Naive thymus-derived CD8-positive, alpha-beta T cell (primary cell): ENCODE measurements around the gene SEC31B. TPM values are rescaled to one million over a fixed set of nuclear protein-coding genes. Genes with fewer than 3 reads are reported as not detected.
A peak's percentile ranks its signal among the peaks of the same experiment; 100 is the strongest.

ENCODE experiments used
- ATAC-seq, 2 donors: fragments of 150-1000 bp; cut with Tn5 transposase in 1 of 2; sonication (Bioruptor Pico), chemical (Tn5 transposase) in 1 of 2; 1 replicate in 1 of 2; 2 replicates in 1 of 2; pipeline ENCODE4 v1.10.0; 2021; ENCODE audit warnings: mild to moderate bottlenecking in 2 of 2, moderate library complexity in 2 of 2
- POLR2A ChIA-PET: fragments of 350-600 bp; sonication (Branson Sonifier 250); formaldehyde crosslinking; loops from one replicate; lab custom pipeline; 2021; ENCODE audit warnings: antibody characterized with exemption; lab: Charles Lee
- DNase-seq, 10 donors: peaks; one replicate each; pipeline versions ENCODE4 v3.0.0 to v3.0.0-alpha.2; 2020 to 2022
- H3K27ac Mint-ChIP-seq, 10 donors: one replicate each; pipeline ENCODE4 v1.8.0; 2020 to 2022; ENCODE audit warnings: mild to moderate bottlenecking in 10 of 10, mixed read lengths in 10 of 10, moderate library complexity in 4 of 10, inconsistent platforms in 1 of 10
- H3K27me3 Mint-ChIP-seq, 5 donors: one replicate each; pipeline ENCODE4 v1.8.0; 2021 to 2022; ENCODE audit warnings: mixed read lengths in 5 of 5
- H3K36me3 Mint-ChIP-seq, 3 donors: one replicate each; pipeline ENCODE4 v1.8.0; 2020 to 2022; ENCODE audit warnings: mixed read lengths in 3 of 3, mild to moderate bottlenecking in 2 of 3, inconsistent platforms in 1 of 3
- H3K4me1 Mint-ChIP-seq, 4 donors: one replicate each; pipeline ENCODE4 v1.8.0; 2021 to 2022; ENCODE audit warnings: mixed read lengths in 4 of 4
- H3K4me3 Mint-ChIP-seq, 10 donors: one replicate each; pipeline ENCODE4 v1.8.0; 2020 to 2022; ENCODE audit warnings: mild to moderate bottlenecking in 10 of 10, mixed read lengths in 10 of 10, moderate library complexity in 6 of 10, inconsistent platforms in 1 of 10
- H3K9me3 Mint-ChIP-seq, 9 donors: one replicate each; pipeline ENCODE4 v1.8.0; 2020 to 2022; ENCODE audit warnings: mixed read lengths in 9 of 9, mild to moderate bottlenecking in 3 of 9, inconsistent platforms in 1 of 9, moderate library complexity in 1 of 9
- polyA plus RNA-seq, 3 donors: library from polyadenylated mRNA; unstranded; fragments of 300-500 nt; fragmentation: Illumina TruSeq; gene quantifications; one replicate each; pipeline ENCODE4 v1.2.3, GENCODE V29; 2021
- total RNA-seq, 8 experiments: library from RNA in 2 of 8; stranded (reverse) in 2 of 8; gene quantifications; one replicate each; pipeline ENCODE4 v1.2.3 and lab custom pipeline; 2021 to 2026

Gene SEC31B
- total and polyA plus RNA-seq, 5 experiments from 2014 or later, result 0.98 to 61.7 (median 2.3) TPM

- DNase-seq, result no peak
- H3K27ac Mint-ChIP-seq, result peak overlapping the region in 1 of 10 donors; percentile 56
- no peak overlapping the region for H3K4me3 Mint-ChIP-seq
- peaks cover 0 to 2% (median 0%) of the 10 kb centered on the region in 4 donors for H3K4me1 Mint-ChIP-seq
- H3K27me3 Mint-ChIP-seq, result no peaks in the 10 kb centered on the region
- peaks cover 0 to 45% (median 4%) of the 10 kb centered on the region in 3 donors for H3K36me3 Mint-ChIP-seq
- no peaks in the 10 kb centered on the region for H3K9me3 Mint-ChIP-seq
- no peak for ATAC-seq
- POLR2A ChIA-PET, result interaction anchor here (0.6 kb wide), 1 partner anchor 302 kb away, joined by 3 read pairs; no protein-coding TSS in a partner anchor
Observed at GRCh38 chr10:100553929-100554328, 34.3 kb upstream of the SEC31B start.

DNA sequence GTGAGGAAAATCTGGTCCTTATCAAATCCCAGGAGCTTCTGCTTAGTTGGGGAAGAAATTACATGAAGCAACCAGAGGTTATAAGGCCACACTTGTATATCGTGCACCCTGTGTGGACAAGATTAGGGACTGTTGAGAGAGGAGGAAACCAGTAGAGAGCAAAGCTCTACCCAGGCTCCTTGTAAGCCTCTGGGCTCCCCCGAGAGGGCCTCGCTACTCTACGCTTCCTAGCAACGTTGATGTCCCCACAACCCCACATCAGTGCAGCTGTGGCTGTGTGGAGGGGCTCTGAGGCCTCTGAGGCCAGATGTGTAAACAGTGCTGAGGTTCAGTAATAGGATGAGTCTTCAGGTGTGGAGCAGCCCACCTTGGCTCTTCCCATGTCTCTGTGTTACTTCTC is 32.1 kb upstream of the SEC31B start:
- Mint-ChIP-seq H3K4me3 (peak overlapping the region in 1 of 10 donors; percentile 62), H3K36me3 (peaks cover 0 to 58% (median 10%) of the 10 kb centered on the region in 3 donors), H3K4me1 (peaks cover 0 to 2% (median 0%) of the 10 kb centered on the region in 4 donors), H3K27me3 (no peaks in the 10 kb centered on the region), H3K9me3 (no peaks in the 10 kb centered on the region), H3K27ac (peak overlapping the region in 1 of 10 donors; percentile 45)
- no peak for ATAC-seq
- POLR2A ChIA-PET, result no interaction called here
- DNase-seq, result no peak

DNA sequence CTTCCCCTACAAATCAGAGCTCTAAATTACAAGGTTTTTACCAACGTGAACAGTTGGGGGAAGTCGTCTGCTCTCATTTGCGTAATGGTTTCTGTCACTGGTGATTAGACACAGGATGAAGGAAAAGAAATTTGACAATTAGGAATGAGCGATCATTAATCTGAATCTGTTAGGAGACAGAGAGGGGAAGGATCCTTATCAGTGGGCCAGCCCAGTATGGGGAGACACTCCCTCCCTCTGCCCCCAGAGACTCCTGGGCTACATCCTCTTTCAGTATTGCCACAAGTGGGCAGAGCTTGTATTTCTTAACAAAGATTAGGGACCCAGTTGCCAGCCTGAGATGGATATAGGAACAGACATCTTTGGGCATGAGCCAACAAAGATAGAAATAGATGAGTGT is 31.5 kb upstream of the SEC31B start:
- Mint-ChIP-seq H3K27me3 (no peaks in the 10 kb centered on the region), H3K4me1 (peaks cover 0 to 2% (median 0%) of the 10 kb centered on the region in 4 donors), H3K9me3 (no peaks in the 10 kb centered on the region), H3K36me3 (peaks cover 0 to 62% (median 10%) of the 10 kb centered on the region in 3 donors), H3K4me3 (no peak overlapping the region), H3K27ac (peak overlapping the region in 1 of 10 donors; percentile 24)
- DNase-seq (no peak), ATAC-seq (no peak)
- POLR2A ChIA-PET, result no interaction called here

DNA sequence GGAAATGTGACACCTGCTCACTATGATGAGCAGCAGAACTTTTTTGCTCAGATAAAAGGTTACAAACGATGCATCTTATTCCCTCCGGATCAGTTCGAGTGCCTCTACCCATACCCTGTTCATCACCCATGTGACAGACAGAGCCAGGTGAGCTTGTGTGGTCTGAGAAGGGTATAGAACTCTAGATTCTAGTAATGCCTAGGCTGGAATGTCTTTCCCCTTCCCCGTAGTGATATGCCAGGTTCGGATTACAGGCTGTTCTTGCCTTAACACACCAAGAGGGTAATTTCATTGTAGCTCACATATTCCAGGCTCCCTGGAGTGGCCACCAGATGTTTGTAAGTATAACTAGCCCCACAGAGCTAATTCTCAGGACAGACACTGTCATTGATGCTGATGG is 25.3 kb upstream of the SEC31B start:
- POLR2A ChIA-PET, result interaction anchor here (1.0 kb wide), 1 partner anchor 9 kb away, joined by 3 read pairs; no protein-coding TSS in a partner anchor
- no peaks in the 10 kb centered on the region for H3K9me3 Mint-ChIP-seq
- no peak overlapping the region for H3K4me3 Mint-ChIP-seq
- DNase-seq, result no peak
- H3K36me3 Mint-ChIP-seq, result peaks cover 0 to 96% (median 24%) of the 10 kb centered on the region in 3 donors
- no peak for ATAC-seq
- H3K27ac Mint-ChIP-seq, result no peak overlapping the region
- peaks cover 6 to 14% (median 7%) of the 10 kb centered on the region in 4 donors for H3K4me1 Mint-ChIP-seq
- no peaks in the 10 kb centered on the region for H3K27me3 Mint-ChIP-seq

DNA sequence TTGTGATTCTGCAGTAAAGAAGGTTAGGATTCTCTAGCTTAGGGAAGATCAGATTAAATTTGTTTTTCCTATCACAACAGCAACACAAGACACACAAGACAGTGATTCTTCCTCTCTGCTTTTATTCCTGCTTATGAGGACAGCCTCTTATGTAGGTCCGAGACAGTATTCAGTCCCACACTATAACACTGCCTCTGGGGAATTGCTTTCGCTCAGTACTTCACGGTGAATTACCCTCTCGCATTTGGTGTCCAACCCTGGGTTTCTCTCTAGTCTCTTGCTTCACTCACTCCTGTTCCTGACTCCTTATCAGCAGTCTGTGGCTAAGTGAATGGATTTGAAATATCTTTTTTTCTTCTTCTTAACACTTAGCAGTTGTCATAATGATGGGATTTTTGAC is 17.8 kb upstream of the SEC31B start:
- Mint-ChIP-seq H3K4me1 (peaks cover 11 to 34% (median 16%) of the 10 kb centered on the region in 4 donors), H3K4me3 (peak overlapping the region in 1 of 10 donors; percentile 54), H3K36me3 (peaks cover 0 to 43% (median 2%) of the 10 kb centered on the region in 3 donors), H3K27me3 (no peaks in the 10 kb centered on the region), H3K27ac (peak overlapping the region in 5 of 10 donors; percentile 15 to 36 (median 23)), H3K9me3 (no peaks in the 10 kb centered on the region)
- no peak for DNase-seq
- POLR2A ChIA-PET, result interaction anchor here (0.6 kb wide), 1 partner anchor 95 kb away, joined by 3 read pairs; no protein-coding TSS in a partner anchor
- ATAC-seq, result no peak

DNA sequence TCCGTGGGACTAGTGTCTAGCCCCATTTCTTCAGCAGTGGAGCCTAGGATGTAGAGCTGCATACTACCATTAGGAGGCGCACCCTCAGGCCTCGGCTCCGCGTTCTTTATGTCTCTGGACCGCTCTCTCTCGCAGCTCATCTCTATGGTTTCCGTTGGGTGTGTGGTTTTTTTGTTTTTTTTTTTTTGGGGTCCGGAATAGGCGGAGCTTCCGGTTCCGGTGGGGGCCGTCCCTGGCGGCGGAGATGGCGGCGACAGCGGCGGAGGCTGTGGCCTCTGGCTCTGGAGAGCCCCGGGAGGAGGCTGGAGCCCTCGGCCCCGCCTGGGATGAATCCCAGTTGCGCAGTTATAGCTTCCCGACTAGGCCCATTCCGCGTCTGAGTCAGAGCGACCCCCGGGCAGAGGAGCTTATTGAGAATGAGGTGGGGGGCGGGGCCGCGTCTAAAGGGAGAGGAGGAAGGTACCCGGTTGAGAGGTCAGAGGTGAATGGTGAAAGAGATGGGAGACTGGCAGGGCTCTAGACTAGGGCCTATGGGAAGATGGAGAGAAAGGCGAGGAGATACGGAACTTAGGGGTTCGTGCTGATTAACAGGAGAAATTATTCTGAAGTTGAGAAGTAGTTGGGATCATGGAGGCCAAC is 16.2 kb upstream of the SEC31B start, which contains the start of gene HIF1AN:
TSS of gene HIF1AN (plus strand) at position 229 of the 639 bp plus-strand sequence. CDS start at position 245, 16 bp downstream.
- POLR2A ChIA-PET, result interaction anchor here (0.6 to 1.6 kb wide), 15 partner anchors 9 to 397 kb away, joined by 3 to 16 read pairs (median 5); no protein-coding TSS in a partner anchor
- Mint-ChIP-seq H3K27me3 (no peaks in the 10 kb centered on the region), H3K4me1 (peaks cover 11 to 29% (median 15%) of the 10 kb centered on the region in 4 donors), H3K27ac (peak within 1 kb of the TSS in 5 of 10 donors; percentile 25 to 74 (median 40)), H3K36me3 (peaks cover 0 to 28% (median 0%) of the 10 kb centered on the region in 3 donors), H3K4me3 (peak within 1 kb of the TSS in 3 of 10 donors; percentile 8 to 32 (median 15)), H3K9me3 (no peaks in the 10 kb centered on the region)
- peak; percentile 97 to 98 for ATAC-seq
- DNase-seq, result peak; percentile 76 to 96 (median 90)

- H3K27ac Mint-ChIP-seq, result no peak overlapping the region
- no peaks in the 10 kb centered on the region for H3K9me3 Mint-ChIP-seq
- no peak for DNase-seq
- no peak overlapping the region for H3K4me3 Mint-ChIP-seq
- peaks cover 0 to 23% (median 0%) of the 10 kb centered on the region in 3 donors for H3K36me3 Mint-ChIP-seq
- no peaks in the 10 kb centered on the region for H3K27me3 Mint-ChIP-seq
- POLR2A ChIA-PET, result interaction anchor here (0.6 to 1.6 kb wide), 13 partner anchors 8 to 397 kb away, joined by 3 to 16 read pairs (median 5); no protein-coding TSS in a partner anchor
- peaks cover 9 to 27% (median 14%) of the 10 kb centered on the region in 4 donors for H3K4me1 Mint-ChIP-seq
- ATAC-seq, result peak; percentile 4 to 9
Observed at GRCh38 chr10:100535338-100535714, 15.7 kb upstream of the SEC31B start.

- POLR2A ChIA-PET, result no interaction called here
- H3K27ac Mint-ChIP-seq, result peak overlapping the region in 1 of 10 donors; percentile 25
- peaks cover 0 to 20% (median 1%) of the 10 kb centered on the region in 3 donors for H3K36me3 Mint-ChIP-seq
- H3K9me3 Mint-ChIP-seq, result no peaks in the 10 kb centered on the region
- DNase-seq, result no peak
- peaks cover 15 to 32% (median 19%) of the 10 kb centered on the region in 4 donors for H3K4me1 Mint-ChIP-seq
- no peaks in the 10 kb centered on the region for H3K27me3 Mint-ChIP-seq
- ATAC-seq, result no peak
- H3K4me3 Mint-ChIP-seq, result peak overlapping the region in 3 of 10 donors; percentile 8 to 32 (median 15)
Observed at GRCh38 chr10:100534726-100535125, 15.1 kb upstream of the SEC31B start.

GRCh38 chr10:100531761-100532160 is 12.1 kb upstream of the SEC31B start:
- peak overlapping the region in 1 of 10 donors; percentile 42 for H3K4me3 Mint-ChIP-seq
- H3K9me3 Mint-ChIP-seq, result no peaks in the 10 kb centered on the region
- no peak for ATAC-seq
- H3K4me1 Mint-ChIP-seq, result peaks cover 14 to 34% (median 26%) of the 10 kb centered on the region in 4 donors
- POLR2A ChIA-PET, result no interaction called here
- no peak for DNase-seq
- no peaks in the 10 kb centered on the region for H3K27me3 Mint-ChIP-seq
- H3K27ac Mint-ChIP-seq, result peak overlapping the region in 1 of 10 donors; percentile 59
- peaks cover 0 to 9% (median 4%) of the 10 kb centered on the region in 3 donors for H3K36me3 Mint-ChIP-seq

GRCh38 chr10:100529475-100530298 is 10.0 kb upstream of the SEC31B start, which contains the start of gene NDUFB8:
TSS of gene NDUFB8 (minus strand) at chr10:100529871. CDS start at chr10:100529851, 20 bp downstream.
- peak; percentile 71 to 94 (median 86) for DNase-seq
- Mint-ChIP-seq H3K36me3 (peaks cover 4 to 30% (median 6%) of the 10 kb centered on the region in 3 donors), H3K4me1 (peaks cover 12 to 54% (median 35%) of the 10 kb centered on the region in 4 donors), H3K9me3 (no peaks in the 10 kb centered on the region), H3K27me3 (no peaks in the 10 kb centered on the region), H3K27ac (peak within 1 kb of the TSS; percentile 92 to 100 (median 99)), H3K4me3 (peak within 1 kb of the TSS; percentile 92 to 100 (median 100))
- ATAC-seq, result peak; percentile 81 to 89
- POLR2A ChIA-PET, result interaction anchor here (0.6 to 1.2 kb wide), 3 partner anchors 11 to 36 kb away, joined by 3 to 5 read pairs (median 3); no protein-coding TSS in a partner anchor

GRCh38 chr10:100528921-100529474 is 9.3 kb upstream of the SEC31B start:
- Mint-ChIP-seq H3K4me1 (peaks cover 13 to 52% (median 37%) of the 10 kb centered on the region in 4 donors), H3K4me3 (peak overlapping the region; percentile 92 to 100 (median 100)), H3K27ac (peak overlapping the region; percentile 92 to 100 (median 99)), H3K27me3 (no peaks in the 10 kb centered on the region), H3K9me3 (no peaks in the 10 kb centered on the region), H3K36me3 (peaks cover 4 to 37% (median 7%) of the 10 kb centered on the region in 3 donors)
- POLR2A ChIA-PET, result interaction anchor here (1.2 to 2.9 kb wide), 2 partner anchors 17 to 20 kb away, joined by 3 to 10 read pairs; no protein-coding TSS in a partner anchor
- DNase-seq (peak in 1 of 10 donors; percentile 9), ATAC-seq (peak in 1 of 2 donors; percentile 9)
